Fibroblast of villous mesenchyme (primary cell): ENCODE measurements around the gene SLC16A13. TPM values are rescaled to one million over a fixed set of nuclear protein-coding genes. Genes with fewer than 3 reads are reported as not detected.

ENCODE experiments used
- DNase-seq: peaks from one replicate; pipeline ENCODE4 v3.0.0-alpha.2; 2010; ENCODE audit warnings: low read depth
- H3K4me3 ChIP-seq: 2 replicates; pipeline ENCODE4 v1.5.1; 2011; ENCODE audit warnings: low read depth, mild to moderate bottlenecking, low read length
- total RNA-seq: library from RNA; depleted of rRNA; stranded (reverse); fragments of >200 nt; gene quantifications from 2 replicates; pipeline ENCODE4 v1.2.3, GENCODE V29; 2012
- TF ChIP-seq, protein P1 (sequence below): IDR thresholded peaks from 2 replicates; pipeline ENCODE4 v1.5.1; 2012; ENCODE audit warnings: low read depth, mild to moderate bottlenecking, low read length; ENCODE audit not compliant: insufficient read depth

SLC16A13 gene
- total RNA-seq, 1 donor: 1.3 TPM

- peak within 1 kb of the TSS; percentile 39 for H3K4me3 ChIP-seq
- TF ChIP-seq, protein P1, sequence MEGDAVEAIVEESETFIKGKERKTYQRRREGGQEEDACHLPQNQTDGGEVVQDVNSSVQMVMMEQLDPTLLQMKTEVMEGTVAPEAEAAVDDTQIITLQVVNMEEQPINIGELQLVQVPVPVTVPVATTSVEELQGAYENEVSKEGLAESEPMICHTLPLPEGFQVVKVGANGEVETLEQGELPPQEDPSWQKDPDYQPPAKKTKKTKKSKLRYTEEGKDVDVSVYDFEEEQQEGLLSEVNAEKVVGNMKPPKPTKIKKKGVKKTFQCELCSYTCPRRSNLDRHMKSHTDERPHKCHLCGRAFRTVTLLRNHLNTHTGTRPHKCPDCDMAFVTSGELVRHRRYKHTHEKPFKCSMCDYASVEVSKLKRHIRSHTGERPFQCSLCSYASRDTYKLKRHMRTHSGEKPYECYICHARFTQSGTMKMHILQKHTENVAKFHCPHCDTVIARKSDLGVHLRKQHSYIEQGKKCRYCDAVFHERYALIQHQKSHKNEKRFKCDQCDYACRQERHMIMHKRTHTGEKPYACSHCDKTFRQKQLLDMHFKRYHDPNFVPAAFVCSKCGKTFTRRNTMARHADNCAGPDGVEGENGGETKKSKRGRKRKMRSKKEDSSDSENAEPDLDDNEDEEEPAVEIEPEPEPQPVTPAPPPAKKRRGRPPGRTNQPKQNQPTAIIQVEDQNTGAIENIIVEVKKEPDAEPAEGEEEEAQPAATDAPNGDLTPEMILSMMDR: no peak
- DNase-seq: no peak
Observed at GRCh38 chr17:6995500-6996255, 40.1 kb upstream of the SLC16A13 start, which contains the start of gene ALOX12. Gene ALOX12, plus strand, starts transcription at chr17:6996049. Its CDS starts 69 bp downstream, at chr17:6996118.

- TF ChIP-seq, protein P1: no peak
- no peak for DNase-seq
- no peak overlapping the region for H3K4me3 ChIP-seq
Observed at GRCh38 chr17:6996256-6997011, 39.4 kb upstream of the SLC16A13 start.

- TF ChIP-seq, protein P1: no peak
- DNase-seq: no peak
- H3K4me3 ChIP-seq: no peak overlapping the region
Observed at GRCh38 chr17:6997171-6997570, 38.6 kb upstream of the SLC16A13 start.

GRCh38 chr17:6998855-6999508 lies 36.8 kb upstream of the SLC16A13 start:
- TF ChIP-seq, protein P1: no peak
- no peak overlapping the region for H3K4me3 ChIP-seq
- no peak for DNase-seq

DNA sequence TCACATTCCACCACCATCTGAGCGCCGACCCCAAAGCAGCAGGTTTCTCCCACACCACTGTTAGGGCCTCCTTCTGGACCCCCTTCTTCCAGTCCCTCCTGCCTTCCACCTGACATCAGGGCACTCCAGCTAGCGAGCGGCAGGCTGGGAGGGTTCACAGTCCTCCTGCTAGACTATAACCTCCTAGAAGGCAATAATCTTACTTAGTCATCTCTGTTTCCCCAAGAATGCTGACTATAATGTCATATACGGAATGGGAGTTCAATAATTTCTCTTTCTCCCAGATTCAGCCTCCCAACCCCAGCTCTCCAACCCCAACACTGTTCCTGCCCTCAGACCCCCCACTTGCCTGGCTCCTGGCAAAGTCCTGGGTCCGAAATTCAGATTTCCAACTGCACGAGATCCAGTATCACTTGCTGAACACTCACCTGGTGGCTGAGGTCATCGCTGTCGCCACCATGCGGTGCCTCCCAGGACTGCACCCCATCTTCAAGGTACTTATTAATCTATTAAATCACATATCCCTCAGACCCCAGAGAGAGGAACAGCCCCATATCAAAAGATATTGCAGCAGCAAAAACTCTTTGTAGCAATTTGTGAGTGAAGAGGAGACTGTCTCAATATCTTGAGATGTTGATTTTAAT lies 34.4 kb upstream of the SLC16A13 start:
- H3K4me3 ChIP-seq: no peak overlapping the region
- no peak for DNase-seq
- TF ChIP-seq, protein P1: peak; percentile 59

DNA sequence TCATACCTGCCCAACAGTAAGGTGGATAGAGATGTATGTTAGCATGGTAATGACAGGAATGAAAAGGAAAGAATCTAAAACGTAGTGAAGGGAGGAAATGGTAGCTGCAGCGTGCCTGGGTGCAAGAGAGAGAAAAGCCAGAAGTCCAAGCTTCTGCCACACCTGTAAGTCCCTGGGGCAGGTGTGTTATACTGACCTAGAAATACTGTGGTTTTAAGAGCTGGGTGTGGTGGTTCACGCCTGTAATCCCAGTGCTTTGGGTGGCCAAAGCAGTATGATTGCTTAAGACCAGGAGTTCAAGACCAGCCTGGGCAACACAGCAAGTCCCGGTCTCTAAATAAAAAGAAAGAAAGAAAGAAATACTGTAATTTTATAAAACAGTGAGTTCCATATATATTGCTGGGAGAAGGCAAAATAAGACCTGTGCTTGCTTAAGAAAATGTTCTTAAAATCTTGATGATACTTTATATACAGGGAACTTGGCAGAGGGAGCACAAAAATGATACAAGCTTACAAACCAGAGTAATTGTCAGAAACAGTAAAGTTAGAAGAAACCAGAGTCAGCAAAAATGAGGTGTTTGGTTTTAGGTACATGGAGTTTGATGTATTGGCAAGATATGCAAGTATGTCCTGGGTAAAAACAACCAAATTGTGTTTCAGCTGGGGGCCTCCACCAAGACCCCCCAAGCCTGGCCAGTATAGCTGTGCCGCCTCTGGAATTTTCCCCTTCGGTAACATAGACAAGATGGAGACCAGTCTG lies 33.3 kb upstream of the SLC16A13 start:
- TF ChIP-seq, protein P1: no peak
- H3K4me3 ChIP-seq: no peak overlapping the region
- no peak for DNase-seq
